ENCODE measurements around the gene THAP4.

DNA sequence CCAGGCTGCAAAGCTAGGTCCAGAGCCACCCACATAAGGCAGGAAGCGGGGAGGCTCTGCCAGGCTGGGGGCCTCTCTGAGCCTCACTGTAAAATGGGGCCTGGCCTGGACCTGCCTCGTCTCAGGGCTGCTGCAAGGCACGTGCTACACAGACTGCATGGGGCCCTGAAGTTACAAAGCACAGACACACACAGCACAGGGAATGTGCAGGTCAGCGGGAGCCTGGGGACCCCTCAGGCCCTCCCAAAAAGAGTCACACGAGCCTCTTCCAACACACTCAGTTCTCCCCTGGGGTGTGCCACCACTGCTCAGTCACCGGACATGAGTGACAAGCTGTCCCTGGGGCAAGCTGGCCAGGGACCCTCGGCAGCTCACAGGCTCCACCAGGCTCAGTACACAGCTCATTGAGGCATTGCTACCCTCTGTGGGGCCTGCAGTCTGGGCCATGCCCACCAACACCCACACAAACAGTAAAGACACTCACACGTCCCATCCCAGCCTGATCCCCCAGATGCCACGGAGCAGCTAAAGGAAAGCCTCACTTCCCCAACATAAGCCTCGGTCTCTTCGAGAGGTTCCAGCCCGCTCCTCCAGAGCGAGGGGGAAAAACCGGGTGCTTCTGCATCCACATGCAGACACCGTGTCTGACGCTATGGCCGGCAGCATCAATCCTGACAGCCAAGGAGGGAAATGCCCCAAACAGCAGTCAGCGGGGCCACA lies 44.7 kb downstream of the THAP4 start:
- TF ChIP-seq POLR2A (IDR thresholded peaks at IDR 0.05) (no peak), CTCF (IDR thresholded peaks at IDR 0.05) (no peak)

Measured in body of pancreas (tissue), 4 donors.